Prostate gland (tissue), 2 donors: Measurements from ENCODE around the gene NCAM2.
"Not testable (repeated sequence)": the region's sequence is repeated elsewhere in the genome, so short reads cannot be mapped to it uniquely, and the experiment has no call there.

Experiments
- POLR2A ChIP-seq: fragments of 450-650 bp; IDR thresholded peaks from one replicate; pipeline ENCODE4 v1.6.1; 2016; ENCODE audit warnings: antibody characterized with exemption, mild to moderate bottlenecking
- TF ChIP-seq, protein P1 (sequence below), 4 experiments: fragments of 200-600 bp in 2 of 4; fragments of 450-650 bp in 2 of 4; sonication (generic) in 2 of 4; IDR thresholded peaks; 1 replicate in 3 of 4; 2 replicates in 1 of 4; pipeline ENCODE4 v1.5.1; 2016 to 2019; ENCODE audit warnings: antibody characterized with exemption in 4 of 4, mild to moderate bottlenecking in 2 of 4, moderate library complexity in 2 of 4

DNA sequence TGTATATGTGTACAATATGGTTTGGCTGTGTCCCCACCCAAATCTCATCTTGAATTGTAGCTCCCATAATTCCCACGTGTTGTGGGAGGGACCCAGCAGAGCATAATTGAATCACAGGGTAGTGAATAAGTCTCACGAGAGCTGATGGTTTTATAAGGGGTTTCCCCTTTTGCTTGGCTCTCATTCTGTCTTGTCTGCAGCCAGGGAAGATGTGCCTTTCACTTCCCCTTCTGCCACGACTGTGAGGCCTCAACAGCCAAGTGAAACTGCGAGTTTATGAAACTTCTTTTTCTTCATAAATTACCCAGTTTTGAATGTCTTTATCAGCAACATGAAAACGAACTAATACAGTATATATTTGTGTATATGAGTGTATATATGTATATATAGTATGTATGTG is 406.1 kb downstream of the NCAM2 start:
- TF ChIP-seq, protein P1, sequence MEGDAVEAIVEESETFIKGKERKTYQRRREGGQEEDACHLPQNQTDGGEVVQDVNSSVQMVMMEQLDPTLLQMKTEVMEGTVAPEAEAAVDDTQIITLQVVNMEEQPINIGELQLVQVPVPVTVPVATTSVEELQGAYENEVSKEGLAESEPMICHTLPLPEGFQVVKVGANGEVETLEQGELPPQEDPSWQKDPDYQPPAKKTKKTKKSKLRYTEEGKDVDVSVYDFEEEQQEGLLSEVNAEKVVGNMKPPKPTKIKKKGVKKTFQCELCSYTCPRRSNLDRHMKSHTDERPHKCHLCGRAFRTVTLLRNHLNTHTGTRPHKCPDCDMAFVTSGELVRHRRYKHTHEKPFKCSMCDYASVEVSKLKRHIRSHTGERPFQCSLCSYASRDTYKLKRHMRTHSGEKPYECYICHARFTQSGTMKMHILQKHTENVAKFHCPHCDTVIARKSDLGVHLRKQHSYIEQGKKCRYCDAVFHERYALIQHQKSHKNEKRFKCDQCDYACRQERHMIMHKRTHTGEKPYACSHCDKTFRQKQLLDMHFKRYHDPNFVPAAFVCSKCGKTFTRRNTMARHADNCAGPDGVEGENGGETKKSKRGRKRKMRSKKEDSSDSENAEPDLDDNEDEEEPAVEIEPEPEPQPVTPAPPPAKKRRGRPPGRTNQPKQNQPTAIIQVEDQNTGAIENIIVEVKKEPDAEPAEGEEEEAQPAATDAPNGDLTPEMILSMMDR (IDR thresholded peaks at IDR 0.05) = not testable (repeated sequence)
- TF ChIP-seq POLR2A = not testable (repeated sequence)
